OCI-LY1 (cell line): Measurements from ENCODE around the gene ZNF219.

Experiments
- H2AFZ ChIP-seq: fragments of 200-600 bp; sonication (generic), shearing (Covaris generic); 2 replicates; pipeline ENCODE4 v1.6.0; 2014; ENCODE audit warnings: antibody characterized with exemption, mild to moderate bottlenecking, low read length
- H3F3A ChIP-seq: fragments of 200-600 bp; sonication (generic), shearing (Covaris generic); 2 replicates; pipeline ENCODE4 v1.6.0; 2014; ENCODE audit warnings: mild to moderate bottlenecking, antibody characterized with exemption, low read length, moderate library complexity; ENCODE audit not compliant: insufficient read depth
- H3K27ac ChIP-seq: fragments of 200-600 bp; sonication (generic); 2 replicates; pipeline ENCODE4 v1.5.1; 2014; ENCODE audit warnings: low read length, mixed run types, mild to moderate bottlenecking, low read depth; ENCODE audit not compliant: poor library complexity, severe bottlenecking
- H3K27me3 ChIP-seq: fragments of 200-600 bp; sonication (generic); 2 replicates; pipeline ENCODE4 v1.6.0; 2014; ENCODE audit warnings: antibody characterized with exemption, mild to moderate bottlenecking, low read length, moderate library complexity; ENCODE audit not compliant: insufficient read depth
- H3K36me3 ChIP-seq: fragments of 200-600 bp; sonication (generic); 2 replicates; pipeline ENCODE4 v1.6.1; 2014; ENCODE audit warnings: mild to moderate bottlenecking, antibody characterized with exemption, low read length, moderate library complexity, mixed read lengths; ENCODE audit not compliant: insufficient read depth
- H3K4me1 ChIP-seq: fragments of 200-600 bp; sonication (generic); 2 replicates; pipeline ENCODE4 v1.5.1; 2014; ENCODE audit warnings: mild to moderate bottlenecking, low read length, moderate library complexity; ENCODE audit not compliant: insufficient read depth, severe bottlenecking
- H3K4me2 ChIP-seq: fragments of 200-600 bp; sonication (generic), shearing (Covaris generic); 2 replicates; pipeline ENCODE4 v1.6.1; 2014; ENCODE audit warnings: low read length
- H3K4me3 ChIP-seq: fragments of 200-600 bp; sonication (generic); 2 replicates; pipeline ENCODE4 v1.5.1; 2014; ENCODE audit warnings: low read length, low read depth, mild to moderate bottlenecking, mixed read lengths; ENCODE audit not compliant: poor library complexity, severe bottlenecking
- H3K79me2 ChIP-seq: fragments of 200-600 bp; shearing (Covaris generic); 2 replicates; pipeline ENCODE4 v1.6.1; 2016; ENCODE audit warnings: mixed run types, low read length, mixed read lengths; ENCODE audit not compliant: insufficient read depth
- H3K9ac ChIP-seq: fragments of 200-600 bp; sonication (generic), shearing (Covaris generic); 2 replicates; pipeline ENCODE4 v1.6.1; 2014; ENCODE audit warnings: mild to moderate bottlenecking, low read length, mixed read lengths
- H3K9me2 ChIP-seq: fragments of 200-600 bp; sonication (generic), shearing (Covaris generic); 2 replicates; pipeline ENCODE4 v1.6.1; 2014; ENCODE audit warnings: low read depth, mild to moderate bottlenecking, low read length, mixed read lengths
- H3K9me3 ChIP-seq: fragments of 200-600 bp; shearing (Covaris generic); 2 replicates; pipeline ENCODE4 v1.6.1; 2014; ENCODE audit warnings: low read length, mixed read lengths
- H4K20me1 ChIP-seq: fragments of 200-600 bp; sonication (generic), shearing (Covaris generic); 2 replicates; pipeline ENCODE4 v1.6.0; 2016; ENCODE audit warnings: mild to moderate bottlenecking, low read length; ENCODE audit not compliant: insufficient read depth
- CTCF ChIP-seq: fragments of 200-600 bp; sonication (generic), shearing (Covaris generic); IDR thresholded peaks from 2 replicates; pipeline ENCODE4 v1.5.1; 2017; ENCODE audit warnings: mild to moderate bottlenecking, antibody characterized with exemption, low read length, moderate library complexity, mixed read lengths
- EZH2 ChIP-seq: fragments of 200-600 bp; sonication (generic), shearing (Covaris generic); IDR thresholded peaks from 2 replicates; pipeline ENCODE4 v1.8.0; 2017; ENCODE audit warnings: borderline replicate concordance, mixed run types, mild to moderate bottlenecking, antibody characterized with exemption, low read length, moderate library complexity, mixed read lengths

ZNF219 gene

GRCh38 chr14:21101802-21102413 lies 3.5 kb upstream of the ZNF219 start:
- no peaks in the 10 kb centered on the region for H3K9me3 ChIP-seq
- no peak overlapping the region for H3K9ac ChIP-seq
- no peaks in the 10 kb centered on the region for H3F3A ChIP-seq
- peaks cover 30% of the 10 kb centered on the region for H3K4me1 ChIP-seq
- no peak overlapping the region for H3K27ac ChIP-seq
- no peak overlapping the region for H2AFZ ChIP-seq
- no peak for TF ChIP-seq EZH2
- TF ChIP-seq CTCF = no peak
- H3K36me3 ChIP-seq = no peaks in the 10 kb centered on the region
- H3K27me3 ChIP-seq = no peaks in the 10 kb centered on the region
- H3K79me2 ChIP-seq = no peaks in the 10 kb centered on the region
- no peak overlapping the region for H3K4me3 ChIP-seq
- H3K4me2 ChIP-seq = no peak overlapping the region
- H4K20me1 ChIP-seq = no peaks in the 10 kb centered on the region
- H3K9me2 ChIP-seq = no peaks in the 10 kb centered on the region

- no peaks in the 10 kb centered on the region for H3K36me3 ChIP-seq
- no peaks in the 10 kb centered on the region for H3K27me3 ChIP-seq
- H4K20me1 ChIP-seq = no peaks in the 10 kb centered on the region
- H3K4me3 ChIP-seq = no peak within 1 kb of the TSS
- TF ChIP-seq EZH2 (no peak), CTCF (no peak)
- H3K79me2 ChIP-seq = no peaks in the 10 kb centered on the region
- H2AFZ ChIP-seq = no peak within 1 kb of the TSS
- H3K9ac ChIP-seq = no peak within 1 kb of the TSS
- H3K9me3 ChIP-seq = no peaks in the 10 kb centered on the region
- H3F3A ChIP-seq = no peaks in the 10 kb centered on the region
- H3K4me2 ChIP-seq = no peak within 1 kb of the TSS
- H3K9me2 ChIP-seq = no peaks in the 10 kb centered on the region
- peaks cover 24% of the 10 kb centered on the region for H3K4me1 ChIP-seq
- no peak within 1 kb of the TSS for H3K27ac ChIP-seq
These were observed 2.5 kb upstream of the ZNF219 start, which contains the start of gene TMEM253 for GRCh38 chr14:21100931-21101330. TSS of gene TMEM253 (plus strand) at chr14:21101066. CDS start at chr14:21101344, 278 bp downstream.

GRCh38 chr14:21099596-21099985 lies 1.1 kb upstream of the ZNF219 start:
- Histone ChIP-seq H3K4me1 (peaks cover 18% of the 10 kb centered on the region), H3K9ac (no peak overlapping the region), H3K27me3 (no peaks in the 10 kb centered on the region), H3K9me3 (no peaks in the 10 kb centered on the region), H3F3A (no peaks in the 10 kb centered on the region), H3K36me3 (no peaks in the 10 kb centered on the region), H4K20me1 (no peaks in the 10 kb centered on the region), H2AFZ (no peak overlapping the region), H3K79me2 (no peaks in the 10 kb centered on the region), H3K4me2 (no peak overlapping the region), H3K9me2 (no peaks in the 10 kb centered on the region), H3K27ac (no peak overlapping the region), H3K4me3 (no peak overlapping the region)
- TF ChIP-seq EZH2 (no peak), CTCF (no peak)
